ENCODE results near the gene RAB31. TPM values are rescaled to one million over a fixed set of nuclear protein-coding genes. Genes with fewer than 3 reads are reported as not detected.

Gene RAB31
- total RNA-seq, 4 donors from 2014 or later, result 51.1 to 79.3 (median 67.9) TPM

DNA sequence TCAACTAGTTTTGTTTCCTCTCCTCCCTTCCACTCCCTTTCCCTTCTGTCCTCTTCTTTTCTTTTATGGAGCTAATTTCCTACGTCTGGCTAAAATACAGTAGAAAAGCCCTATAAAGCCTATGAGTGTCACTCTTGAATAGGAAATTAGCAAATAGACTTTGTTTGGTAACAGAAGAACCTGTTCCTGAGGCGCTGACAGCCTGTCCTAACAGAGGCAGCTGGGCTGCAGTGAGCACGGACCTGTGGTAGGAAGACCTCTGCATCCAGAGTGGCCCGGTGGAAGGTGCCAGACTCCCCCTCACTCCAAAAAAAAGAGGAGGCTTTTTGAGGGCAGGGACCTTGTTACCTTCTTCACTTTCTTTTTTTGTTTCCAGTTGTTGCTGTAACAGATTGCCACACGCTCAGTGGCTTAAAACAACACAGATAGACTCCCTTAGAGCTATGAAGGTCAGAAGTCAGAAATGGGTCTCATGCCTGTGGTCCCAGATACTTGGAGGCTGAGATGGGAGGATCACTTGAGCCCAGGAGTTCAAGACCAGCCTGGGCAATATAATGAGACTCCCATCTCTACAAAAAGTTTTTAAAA, 96.5 kb downstream of the RAB31 start:
- TF ChIP-seq, protein P1, sequence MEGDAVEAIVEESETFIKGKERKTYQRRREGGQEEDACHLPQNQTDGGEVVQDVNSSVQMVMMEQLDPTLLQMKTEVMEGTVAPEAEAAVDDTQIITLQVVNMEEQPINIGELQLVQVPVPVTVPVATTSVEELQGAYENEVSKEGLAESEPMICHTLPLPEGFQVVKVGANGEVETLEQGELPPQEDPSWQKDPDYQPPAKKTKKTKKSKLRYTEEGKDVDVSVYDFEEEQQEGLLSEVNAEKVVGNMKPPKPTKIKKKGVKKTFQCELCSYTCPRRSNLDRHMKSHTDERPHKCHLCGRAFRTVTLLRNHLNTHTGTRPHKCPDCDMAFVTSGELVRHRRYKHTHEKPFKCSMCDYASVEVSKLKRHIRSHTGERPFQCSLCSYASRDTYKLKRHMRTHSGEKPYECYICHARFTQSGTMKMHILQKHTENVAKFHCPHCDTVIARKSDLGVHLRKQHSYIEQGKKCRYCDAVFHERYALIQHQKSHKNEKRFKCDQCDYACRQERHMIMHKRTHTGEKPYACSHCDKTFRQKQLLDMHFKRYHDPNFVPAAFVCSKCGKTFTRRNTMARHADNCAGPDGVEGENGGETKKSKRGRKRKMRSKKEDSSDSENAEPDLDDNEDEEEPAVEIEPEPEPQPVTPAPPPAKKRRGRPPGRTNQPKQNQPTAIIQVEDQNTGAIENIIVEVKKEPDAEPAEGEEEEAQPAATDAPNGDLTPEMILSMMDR (IDR thresholded peaks at IDR 0.05), result no peak
- ATAC-seq (ENCODE audit: low FRiP score), result no peak
- DNase-seq (ENCODE audit: low spot score), result no peak

DNA sequence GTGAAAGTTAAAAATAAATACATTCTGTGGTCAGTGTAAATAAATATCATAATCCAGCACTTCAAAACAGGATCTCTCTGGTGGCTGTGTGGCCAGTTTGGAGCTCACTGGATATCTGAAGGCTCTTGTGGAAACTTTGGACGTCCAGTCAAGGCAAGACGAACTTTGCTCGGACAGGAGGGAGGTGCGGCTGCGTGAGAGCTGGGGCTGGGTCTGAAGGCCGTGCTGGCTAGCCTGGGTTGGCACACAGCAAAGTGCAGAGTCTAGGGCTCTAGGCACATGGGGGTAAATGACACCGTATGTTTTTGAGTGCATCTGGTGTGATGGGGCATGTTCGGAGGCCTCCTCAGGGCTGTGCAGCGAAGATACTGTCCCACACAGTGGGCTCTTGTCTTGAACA, 98.8 kb downstream of the RAB31 start:
- DNase-seq (ENCODE audit: low spot score) (no peak), ATAC-seq (ENCODE audit: low FRiP score) (no peak)
- TF ChIP-seq, protein P1 (IDR thresholded peaks at IDR 0.05), result no peak

DNA sequence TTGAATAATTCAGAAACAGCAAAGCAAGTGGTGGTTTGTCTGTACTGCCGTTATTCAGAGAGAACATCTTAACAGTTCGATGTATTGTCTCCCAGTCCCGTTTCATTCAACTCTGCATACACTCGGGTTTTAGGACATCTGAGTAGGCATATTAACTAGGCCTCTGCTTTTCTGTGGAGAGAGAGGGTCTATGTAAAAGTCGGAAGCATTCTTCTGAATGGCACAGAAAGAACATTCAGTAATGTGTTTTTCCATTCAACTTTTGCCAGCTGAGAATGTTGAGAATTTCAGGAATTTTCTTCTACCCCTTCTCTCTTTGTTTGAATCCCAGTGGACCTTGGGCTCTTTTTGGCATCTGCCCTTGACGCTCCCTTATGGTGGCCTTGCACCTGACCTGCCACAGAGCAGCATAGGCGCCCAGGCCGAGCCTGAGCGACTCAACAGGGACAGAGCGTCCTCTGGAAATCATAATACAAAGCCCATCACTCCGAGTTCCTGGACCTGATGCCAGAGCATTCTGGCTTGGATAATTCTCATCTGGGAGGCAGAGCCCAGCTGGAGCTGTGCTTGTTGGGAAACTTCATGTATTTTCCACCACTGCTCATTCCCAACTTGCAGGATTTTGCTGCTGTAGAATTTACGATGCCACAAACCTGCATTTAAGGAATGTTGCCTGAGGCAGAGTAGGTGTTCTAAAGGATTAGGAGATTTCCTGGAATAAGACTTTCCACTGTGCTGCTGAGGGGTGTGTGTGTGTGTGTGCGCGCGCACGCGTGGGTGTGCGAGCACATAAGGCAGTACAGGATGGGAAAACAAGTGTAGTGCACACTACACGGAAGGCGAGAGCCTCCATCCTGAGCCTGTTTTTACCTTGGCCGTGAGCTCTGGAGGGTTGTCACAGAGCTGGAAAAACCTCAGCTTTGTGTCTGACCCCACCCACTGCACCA, 100.5 kb downstream of the RAB31 start:
- DNase-seq (ENCODE audit: low spot score) (no peak), ATAC-seq (ENCODE audit: low FRiP score) (peak; percentile 43)
- TF ChIP-seq, protein P1 (IDR thresholded peaks at IDR 0.05), result no peak

DNA sequence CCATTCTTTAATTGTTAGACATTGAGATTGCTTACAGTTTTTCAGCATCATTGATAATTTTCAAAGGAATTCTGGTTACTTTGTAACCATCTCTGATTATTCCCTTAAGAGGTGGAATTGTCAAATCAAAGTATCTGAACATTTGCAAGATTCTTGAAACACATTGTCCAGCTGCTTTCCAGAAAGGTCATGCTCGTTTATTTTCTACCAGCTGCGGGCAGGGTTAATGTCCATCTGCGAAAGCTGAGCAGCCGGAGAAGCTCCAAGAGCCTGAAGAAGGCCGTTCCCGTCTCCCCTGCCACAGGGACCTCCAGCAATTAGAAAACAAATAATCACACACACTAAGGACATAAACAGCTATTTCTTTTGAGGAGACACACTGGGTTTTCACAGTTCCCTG, 101.6 kb downstream of the RAB31 start:
- no peak for ATAC-seq (ENCODE audit: low FRiP score)
- TF ChIP-seq, protein P1 (IDR thresholded peaks at IDR 0.05), result no peak
- no peak for DNase-seq (ENCODE audit: low spot score)

DNA sequence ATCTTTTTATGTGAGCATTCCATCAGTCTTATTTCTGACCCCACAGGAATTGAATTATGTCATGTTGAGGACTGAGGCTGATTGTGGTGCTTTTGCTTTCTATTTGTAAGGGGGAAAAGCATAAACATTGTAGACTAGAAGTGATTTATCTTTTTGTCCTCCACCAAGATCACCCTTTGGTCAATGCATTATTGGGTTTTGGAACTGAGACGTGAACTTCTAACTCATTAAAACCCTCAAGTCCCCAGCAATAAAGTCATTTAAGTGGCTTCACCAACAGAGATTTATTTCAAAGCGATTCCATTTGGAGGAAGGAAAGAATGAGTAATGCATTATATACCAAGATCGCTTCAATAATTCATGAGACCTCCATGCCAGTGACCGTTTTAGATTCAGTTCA, 102.2 kb downstream of the RAB31 start:
- DNase-seq (ENCODE audit: low spot score), result no peak
- ATAC-seq (ENCODE audit: low FRiP score), result no peak
- TF ChIP-seq, protein P1 (IDR thresholded peaks at IDR 0.05), result no peak

DNA sequence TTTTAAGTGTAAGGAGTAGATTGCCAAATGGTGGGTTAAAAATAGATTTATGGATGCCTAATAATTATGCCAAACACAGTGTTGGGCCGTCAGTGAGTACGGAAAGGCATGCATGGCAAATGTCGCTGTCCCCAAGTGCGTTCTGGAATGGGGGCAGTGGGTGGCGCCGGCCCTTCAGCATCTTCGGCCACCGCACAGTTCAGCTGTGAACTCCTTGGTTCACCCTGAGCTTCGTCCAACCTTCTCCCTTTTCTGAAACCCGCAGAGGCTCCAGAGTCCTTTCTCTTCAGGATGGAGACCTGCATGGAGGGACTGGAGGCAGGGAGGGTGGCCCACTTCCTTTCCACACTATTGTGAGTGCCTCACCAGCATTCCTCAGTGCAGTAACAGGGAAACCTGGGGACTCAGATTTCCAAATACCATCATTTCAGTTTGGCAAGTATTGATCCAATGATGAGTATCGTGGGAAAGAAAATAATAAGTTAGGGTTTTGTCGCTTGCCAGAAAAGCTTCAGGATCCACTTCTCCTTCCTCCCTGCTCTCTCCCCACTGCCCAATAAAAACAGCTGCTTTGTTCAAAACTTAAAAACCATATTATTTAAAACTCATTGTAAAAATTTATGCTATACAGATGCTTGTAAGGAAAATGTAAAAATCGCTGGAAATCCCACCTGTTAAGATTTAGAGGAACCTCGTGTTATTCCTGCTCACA, 103.0 kb downstream of the RAB31 start:
- ATAC-seq (ENCODE audit: low FRiP score) (no peak), DNase-seq (ENCODE audit: low spot score) (no peak)
- TF ChIP-seq, protein P1 (IDR thresholded peaks at IDR 0.05), result no peak

Measured in omental fat pad (tissue), 4 donors.